LNCAP (cell line): Measurements from ENCODE around the gene PCDHGB6.

Experiments
- CTCF ChIP-seq: fragments of 450-650 bp; IDR thresholded peaks from 2 replicates; pipeline ENCODE4 v1.5.1; 2017; ENCODE audit warnings: mild to moderate bottlenecking

Gene PCDHGB6

GRCh38 chr5:141412854-141413539 lies 5.2 kb downstream of the PCDHGB6 start, which contains the start of gene PCDHGA10:
PCDHGA10 (plus strand) TSS chr5:141412987; CDS start chr5:141413176, 189 bp downstream.
- peak; percentile 77 for TF ChIP-seq CTCF

- TF ChIP-seq CTCF: no peak
These were observed 5.8 kb downstream of the PCDHGB6 start for GRCh38 chr5:141413540-141414069.

- peak; percentile 36; the same call in 1 of the 2 replicates for TF ChIP-seq CTCF
These were observed 9.8 kb downstream of the PCDHGB6 start, which contains the start of gene PCDHGB7 for GRCh38 chr5:141417494-141418172. PCDHGB7 (plus strand) TSS chr5:141417677; CDS start chr5:141417860, 183 bp downstream.

- TF ChIP-seq CTCF: no peak
These were observed 11.5 kb downstream of the PCDHGB6 start for GRCh38 chr5:141419074-141419880.

GRCh38 chr5:141420855-141421488 lies 13.2 kb downstream of the PCDHGB6 start, which contains the start of gene PCDHGA11:
PCDHGA11 (plus strand) TSS chr5:141421051; CDS start chr5:141421228, 177 bp downstream.
- peak; percentile 44 for TF ChIP-seq CTCF

- TF ChIP-seq CTCF: no peak
These were observed 13.7 kb downstream of the PCDHGB6 start for GRCh38 chr5:141421489-141421855.

GRCh38 chr5:141422742-141423291 lies 15.0 kb downstream of the PCDHGB6 start:
- TF ChIP-seq CTCF: no peak
